ENCODE measurements around the gene ATP6V0A1.

DNA sequence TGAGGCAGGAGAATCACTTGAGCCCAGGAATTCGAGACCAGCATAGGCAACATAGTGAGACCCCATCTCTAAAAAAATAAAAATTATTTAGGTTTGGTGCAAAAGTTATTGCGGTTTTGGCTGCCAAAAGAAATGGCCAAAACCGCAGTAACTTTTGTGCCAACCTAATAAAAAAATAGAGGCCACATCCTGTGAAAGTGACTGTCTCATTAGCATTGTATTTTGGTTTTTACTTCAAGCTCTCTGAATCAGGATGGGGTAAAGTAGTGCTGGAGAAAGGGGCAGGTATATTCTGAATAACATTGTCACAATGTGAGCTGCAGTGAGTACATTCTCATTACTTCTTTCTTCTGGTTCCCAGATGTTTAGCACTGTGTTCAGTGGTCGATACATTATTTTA, 36.0 kb downstream of the ATP6V0A1 start:
- TF ChIP-seq, protein P1, sequence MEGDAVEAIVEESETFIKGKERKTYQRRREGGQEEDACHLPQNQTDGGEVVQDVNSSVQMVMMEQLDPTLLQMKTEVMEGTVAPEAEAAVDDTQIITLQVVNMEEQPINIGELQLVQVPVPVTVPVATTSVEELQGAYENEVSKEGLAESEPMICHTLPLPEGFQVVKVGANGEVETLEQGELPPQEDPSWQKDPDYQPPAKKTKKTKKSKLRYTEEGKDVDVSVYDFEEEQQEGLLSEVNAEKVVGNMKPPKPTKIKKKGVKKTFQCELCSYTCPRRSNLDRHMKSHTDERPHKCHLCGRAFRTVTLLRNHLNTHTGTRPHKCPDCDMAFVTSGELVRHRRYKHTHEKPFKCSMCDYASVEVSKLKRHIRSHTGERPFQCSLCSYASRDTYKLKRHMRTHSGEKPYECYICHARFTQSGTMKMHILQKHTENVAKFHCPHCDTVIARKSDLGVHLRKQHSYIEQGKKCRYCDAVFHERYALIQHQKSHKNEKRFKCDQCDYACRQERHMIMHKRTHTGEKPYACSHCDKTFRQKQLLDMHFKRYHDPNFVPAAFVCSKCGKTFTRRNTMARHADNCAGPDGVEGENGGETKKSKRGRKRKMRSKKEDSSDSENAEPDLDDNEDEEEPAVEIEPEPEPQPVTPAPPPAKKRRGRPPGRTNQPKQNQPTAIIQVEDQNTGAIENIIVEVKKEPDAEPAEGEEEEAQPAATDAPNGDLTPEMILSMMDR (IDR thresholded peaks at IDR 0.05), result no peak
- no peak for TF ChIP-seq POLR2A (IDR thresholded peaks at IDR 0.05)
